Skeletal muscle cell (primary cell): ENCODE data around the gene NUCB1.
"Not testable (repeated sequence)": the region's sequence is repeated elsewhere in the genome, so short reads cannot be mapped to it uniquely, and the experiment has no call there.

Experiments used
- DNase-seq: peaks from one replicate; pipeline ENCODE4 v3.0.0-alpha.2; 2010; ENCODE audit warnings: low read depth
- H3K4me3 ChIP-seq: 2 replicates; pipeline ENCODE4 v1.5.1; 2011; ENCODE audit warnings: low read depth, mild to moderate bottlenecking, control low read depth, low read length, moderate library complexity

Gene NUCB1

DNA sequence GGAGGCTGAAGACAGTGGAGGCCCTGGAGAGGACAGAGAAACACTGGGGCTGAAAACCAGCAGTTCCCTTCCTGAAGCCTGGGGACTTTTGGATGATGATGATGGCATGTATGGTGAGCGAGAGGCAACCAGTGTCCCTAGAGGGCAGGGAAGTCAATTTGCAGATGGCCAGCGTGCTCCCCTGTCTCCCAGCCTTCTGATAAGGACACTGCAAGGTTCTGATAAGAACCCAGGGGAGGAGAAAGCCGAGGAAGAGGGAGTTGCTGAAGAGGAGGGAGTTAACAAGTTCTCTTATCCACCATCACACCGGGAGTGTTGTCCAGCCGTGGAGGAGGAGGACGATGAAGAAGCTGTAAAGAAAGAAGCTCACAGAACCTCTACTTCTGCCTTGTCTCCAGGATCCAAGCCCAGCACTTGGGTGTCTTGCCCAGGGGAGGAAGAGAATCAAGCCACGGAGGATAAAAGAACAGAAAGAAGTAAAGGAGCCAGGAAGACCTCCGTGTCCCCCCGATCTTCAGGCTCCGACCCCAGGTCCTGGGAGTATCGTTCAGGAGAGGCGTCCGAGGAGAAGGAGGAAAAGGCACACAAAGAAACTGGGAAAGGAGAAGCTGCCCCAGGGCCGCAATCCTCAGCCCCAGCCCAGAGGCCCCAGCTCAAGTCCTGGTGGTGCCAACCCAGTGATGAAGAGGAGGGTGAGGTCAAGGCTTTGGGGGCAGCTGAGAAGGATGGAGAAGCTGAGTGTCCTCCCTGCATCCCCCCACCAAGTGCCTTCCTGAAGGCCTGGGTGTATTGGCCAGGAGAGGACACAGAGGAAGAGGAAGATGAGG lies 26.4 kb upstream of the NUCB1 start:
- peak overlapping the region; percentile 100 for H3K4me3 ChIP-seq
- no peak for DNase-seq

DNA sequence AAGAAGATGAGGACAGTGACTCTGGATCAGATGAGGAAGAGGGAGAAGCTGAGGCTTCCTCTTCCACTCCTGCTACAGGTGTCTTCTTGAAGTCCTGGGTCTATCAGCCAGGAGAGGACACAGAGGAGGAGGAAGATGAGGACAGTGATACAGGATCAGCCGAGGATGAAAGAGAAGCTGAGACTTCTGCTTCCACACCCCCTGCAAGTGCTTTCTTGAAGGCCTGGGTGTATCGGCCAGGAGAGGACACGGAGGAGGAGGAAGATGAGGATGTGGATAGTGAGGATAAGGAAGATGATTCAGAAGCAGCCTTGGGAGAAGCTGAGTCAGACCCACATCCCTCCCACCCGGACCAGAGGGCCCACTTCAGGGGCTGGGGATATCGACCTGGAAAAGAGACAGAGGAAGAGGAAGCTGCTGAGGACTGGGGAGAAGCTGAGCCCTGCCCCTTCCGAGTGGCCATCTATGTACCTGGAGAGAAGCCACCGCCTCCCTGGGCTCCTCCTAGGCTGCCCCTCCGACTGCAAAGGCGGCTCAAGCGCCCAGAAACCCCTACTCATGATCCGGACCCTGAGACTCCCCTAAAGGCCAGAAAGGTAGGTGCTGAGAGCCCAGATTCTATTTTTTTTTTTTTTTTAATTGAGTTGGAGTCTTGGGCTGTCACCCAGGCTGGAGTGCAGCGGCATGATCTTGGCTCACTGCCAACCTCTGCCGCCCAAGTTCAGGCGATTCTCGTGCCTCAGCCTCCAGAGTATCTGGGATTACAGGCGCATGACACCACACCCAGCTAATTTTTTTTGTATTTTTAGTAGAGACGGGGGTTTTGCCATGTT lies 25.6 kb upstream of the NUCB1 start:
- DNase-seq = peak; percentile 28
- peak overlapping the region; percentile 100 for H3K4me3 ChIP-seq

DNA sequence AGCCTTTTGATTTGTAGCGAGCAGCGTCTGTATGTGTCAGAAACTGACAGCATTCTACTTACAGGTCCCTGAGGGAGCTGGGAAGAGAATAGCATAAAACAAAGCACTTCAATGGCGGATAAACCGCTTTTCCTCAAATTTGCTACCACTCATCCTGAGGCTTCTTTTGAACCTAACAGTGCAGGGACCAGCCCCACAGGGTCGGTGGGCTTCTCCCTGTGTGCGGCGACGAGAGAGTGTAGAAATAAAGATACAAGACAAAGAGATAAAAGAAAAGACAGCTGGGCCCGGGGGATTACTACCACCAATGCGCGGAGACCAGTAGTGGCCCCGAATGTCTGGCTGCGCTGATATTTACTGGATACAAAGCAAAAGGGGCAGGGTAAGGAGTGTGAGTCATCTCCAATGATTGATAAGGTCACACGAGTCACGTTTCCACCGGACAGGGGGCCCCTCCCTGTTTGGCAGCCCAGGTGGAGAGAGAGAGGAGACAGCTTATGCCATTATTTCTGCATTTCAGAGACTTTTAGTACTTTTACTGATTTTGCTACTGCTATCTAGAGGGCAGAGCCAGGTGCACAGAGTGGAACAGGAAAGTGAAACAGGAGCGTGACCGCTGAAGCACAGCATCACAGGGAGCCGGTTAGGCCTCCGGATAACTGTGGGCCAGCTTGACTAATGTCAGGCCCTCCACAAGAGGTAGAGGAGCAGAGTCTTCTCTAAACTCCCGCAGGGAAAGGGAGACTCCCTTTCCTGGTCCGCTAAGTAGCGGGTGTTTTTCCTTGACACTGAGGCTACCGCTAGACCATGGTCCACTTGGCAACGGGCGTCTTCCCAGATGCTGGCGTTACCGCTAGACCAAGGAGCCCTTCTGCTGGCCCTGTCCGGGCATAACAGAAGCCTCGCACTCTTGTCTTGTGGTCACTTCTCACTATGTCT lies 23.8 kb upstream of the NUCB1 start:
- not testable (repeated sequence) for DNase-seq, H3K4me3 ChIP-seq

DNA sequence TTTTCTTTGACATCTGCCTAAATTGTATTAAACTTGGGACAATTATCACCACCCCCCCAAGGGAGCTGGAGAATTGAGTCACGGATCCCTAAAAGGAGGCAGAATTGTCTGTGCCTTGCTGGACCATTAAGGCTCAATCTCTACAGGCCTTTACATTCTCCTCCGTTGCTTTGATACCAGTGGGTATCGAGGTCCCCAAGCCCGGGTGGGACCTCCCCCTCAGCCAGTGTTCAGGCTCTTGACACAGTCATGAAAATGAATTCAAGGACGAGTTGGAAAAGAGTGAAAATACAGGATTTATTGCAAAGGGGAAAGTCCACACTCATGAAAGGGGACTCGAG lies 22.3 kb upstream of the NUCB1 start:
- DNase-seq = no peak
- no peak overlapping the region for H3K4me3 ChIP-seq

DNA sequence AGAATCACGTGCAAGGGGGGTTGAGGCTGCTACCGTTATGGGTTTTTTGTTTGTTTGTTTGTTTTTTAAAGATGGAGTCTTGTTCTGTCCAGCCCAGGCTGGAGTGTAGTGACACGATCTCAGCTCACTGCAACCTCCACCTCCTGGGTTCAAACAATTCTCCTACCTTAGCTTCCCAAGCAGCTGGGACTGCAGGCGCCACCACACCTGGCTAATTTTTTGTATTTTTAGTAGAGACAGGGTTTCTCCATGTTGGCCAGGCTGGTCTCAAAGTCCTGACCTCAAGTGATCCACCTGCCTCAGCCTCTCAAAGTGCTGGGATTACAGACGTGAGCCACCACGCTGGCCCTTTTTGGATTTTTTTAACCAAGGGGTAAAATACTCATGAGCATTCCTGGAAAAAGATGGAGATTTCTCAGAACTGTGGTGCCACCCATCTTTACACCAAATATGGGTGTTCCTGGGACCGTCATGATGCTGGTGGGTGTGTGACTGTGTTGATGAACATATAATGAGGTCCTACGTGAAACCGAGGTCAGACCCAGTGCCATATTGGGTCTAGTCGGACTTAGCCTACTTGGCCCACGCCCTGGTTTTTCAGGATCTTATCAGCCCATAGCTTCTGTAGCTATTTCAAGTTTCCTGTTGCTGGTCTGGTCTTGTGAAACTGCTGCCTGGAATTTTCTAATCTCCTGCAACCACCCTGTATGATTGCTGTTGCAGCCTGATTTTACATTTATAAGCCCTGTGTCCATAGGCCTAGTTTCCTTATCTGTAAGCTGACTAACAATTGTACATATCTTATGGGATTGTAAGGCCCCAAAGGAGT lies 21.7 kb upstream of the NUCB1 start:
- no peak for DNase-seq

DNA sequence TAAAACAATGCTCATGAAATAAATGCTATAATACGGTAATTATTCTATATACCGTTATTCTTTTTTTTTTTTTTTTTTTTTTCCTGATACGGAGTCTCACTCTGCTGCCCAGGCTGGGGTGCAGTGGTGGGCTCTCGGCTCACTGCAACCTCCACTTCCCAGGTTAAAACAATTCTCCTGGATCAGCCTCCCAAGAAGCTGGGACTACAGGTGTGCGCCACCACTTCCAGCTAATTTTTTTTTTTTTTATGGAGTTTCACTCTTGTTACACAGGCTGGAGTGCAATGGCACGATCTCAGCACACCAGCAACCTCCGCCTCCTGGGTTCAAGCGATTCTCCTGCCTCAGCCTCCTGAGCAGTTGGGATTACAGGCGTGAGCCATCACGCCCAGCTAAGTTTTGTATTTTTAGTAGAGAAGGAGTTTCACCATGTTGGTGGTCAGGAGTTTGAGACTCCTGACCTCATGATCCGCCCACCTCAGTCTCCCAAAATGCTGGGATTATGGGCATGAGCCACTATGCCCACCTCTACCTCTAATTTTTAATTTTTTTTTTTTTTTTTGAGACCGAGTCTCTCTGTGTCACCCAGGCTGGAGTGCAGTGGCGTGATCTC lies 21.0 kb upstream of the NUCB1 start:
- H3K4me3 ChIP-seq = no peak overlapping the region
- DNase-seq = no peak

More for the DNA sequence above, 21.7 kb upstream of the NUCB1 start:
- no peak overlapping the region for H3K4me3 ChIP-seq

DNA sequence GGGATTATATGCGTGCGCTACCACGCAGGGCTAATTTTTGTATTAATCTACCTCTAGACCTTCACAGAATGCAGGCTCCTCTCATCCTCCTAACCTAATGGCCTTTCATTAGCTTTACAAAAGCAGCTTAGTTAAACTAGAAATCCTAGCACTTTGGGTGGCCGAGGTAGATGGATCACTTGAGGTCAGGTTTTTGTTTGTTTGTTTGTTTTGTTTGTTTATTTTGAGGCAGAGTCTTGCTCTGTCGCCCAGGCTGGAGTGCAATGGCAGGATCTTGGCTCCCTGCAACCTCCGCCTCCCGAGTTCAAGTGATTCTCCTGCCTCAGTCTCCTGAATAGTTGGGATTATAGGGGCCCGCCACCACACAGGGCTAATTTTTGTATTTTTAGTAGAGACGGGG lies 20.4 kb upstream of the NUCB1 start:
- DNase-seq, H3K4me3 ChIP-seq: not testable (repeated sequence)

DNA sequence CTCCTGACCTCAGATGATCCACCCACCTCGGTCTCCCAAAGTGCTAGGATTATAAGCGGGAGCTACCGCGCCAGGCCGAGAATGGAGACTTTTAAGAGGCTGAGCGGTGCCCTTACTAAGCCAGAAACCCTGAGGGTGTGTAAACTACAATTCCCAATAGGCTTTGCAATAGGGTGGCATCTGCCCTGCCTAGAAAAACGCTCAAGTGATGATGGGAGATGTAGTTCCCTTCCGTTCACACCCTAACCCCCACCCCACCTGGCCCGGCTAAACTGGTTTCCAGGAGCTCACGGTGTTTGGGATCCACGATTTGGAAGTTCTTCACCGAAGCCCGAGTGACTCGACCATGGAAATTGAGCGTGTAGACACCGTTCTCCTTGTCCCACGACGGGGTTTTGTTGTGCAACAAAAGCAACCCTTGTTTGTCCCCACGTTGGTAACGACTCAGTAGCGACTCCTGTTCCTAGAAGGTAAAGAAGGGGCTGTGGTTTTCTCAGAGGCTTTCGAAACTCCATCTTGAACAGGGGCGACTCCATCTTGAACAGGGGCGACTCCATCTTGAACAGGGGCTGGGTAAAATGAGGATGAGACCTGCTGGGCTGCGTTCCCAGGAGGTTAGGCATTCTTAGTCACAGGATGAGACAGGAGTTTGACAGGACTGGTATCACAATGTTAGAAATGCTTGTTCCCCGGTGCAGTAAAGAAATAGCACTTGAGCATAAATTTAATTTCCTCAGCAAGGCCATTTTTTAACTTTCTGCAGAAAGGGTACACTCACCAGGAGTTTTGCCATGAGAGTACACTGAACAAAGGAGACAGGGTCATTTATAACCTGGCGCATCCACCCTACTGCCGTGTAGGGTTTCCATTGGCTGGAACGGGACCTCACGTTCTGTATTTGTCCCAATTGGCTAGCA lies 18.1 kb upstream of the NUCB1 start:
- H3K4me3 ChIP-seq = no peak overlapping the region
- no peak for DNase-seq

DNA sequence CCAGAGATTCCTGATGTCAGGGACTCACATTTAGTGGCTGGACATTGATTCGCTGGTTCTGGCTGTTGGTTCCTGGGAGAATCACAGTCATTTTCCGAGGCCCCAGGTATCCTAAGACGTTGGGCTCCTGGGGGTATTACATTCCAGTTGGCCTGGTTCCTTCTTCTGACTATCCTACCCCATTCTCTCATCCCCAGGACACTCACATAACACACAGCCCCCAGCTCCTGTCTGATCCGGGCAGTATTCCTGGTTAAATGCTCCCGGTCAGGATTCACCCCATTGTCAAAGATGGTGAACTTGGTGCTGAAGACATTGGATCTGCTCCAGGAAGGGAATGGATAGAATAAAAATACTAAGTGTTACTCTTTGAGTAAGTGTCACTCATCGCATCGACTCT lies 16.4 kb upstream of the NUCB1 start:
- no peak for DNase-seq
- no peak overlapping the region for H3K4me3 ChIP-seq

DNA sequence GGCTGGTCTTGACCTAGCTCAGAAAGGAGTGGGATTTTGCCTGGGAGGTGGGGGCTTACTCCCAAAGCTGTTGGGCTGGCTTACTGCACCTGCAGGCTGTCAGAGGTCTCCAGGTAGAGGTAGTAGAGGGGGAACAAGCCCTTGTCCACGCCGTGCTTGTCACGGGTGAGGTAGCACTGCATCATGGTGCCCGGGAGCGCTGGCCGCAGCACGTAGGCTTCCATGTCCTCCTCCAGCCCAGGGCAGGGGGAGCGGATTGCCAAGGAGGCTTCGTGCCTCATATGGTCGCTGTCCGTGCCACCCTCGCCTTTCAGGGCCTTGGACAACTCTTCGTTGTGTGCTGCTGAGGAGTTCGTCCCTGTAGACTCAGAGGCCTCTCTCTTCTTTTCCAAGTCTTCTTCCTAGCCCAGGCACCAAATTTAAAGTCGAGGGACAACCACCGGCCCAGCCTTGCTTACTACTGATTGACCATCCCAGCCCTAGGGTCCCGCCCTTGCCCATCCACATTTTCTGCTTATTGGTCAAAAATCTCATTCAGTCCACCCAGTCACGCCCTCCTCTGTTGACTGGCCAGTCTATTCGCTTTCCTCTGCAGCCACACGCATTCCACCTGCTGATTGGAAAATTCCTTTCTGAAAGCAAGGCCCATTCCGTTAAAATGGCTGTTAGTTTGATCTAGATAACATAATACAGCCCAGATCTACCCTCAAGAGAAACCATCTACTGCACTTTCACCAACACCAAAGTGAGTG lies 12.1 kb upstream of the NUCB1 start:
- no peak for DNase-seq
- no peak overlapping the region for H3K4me3 ChIP-seq

DNA sequence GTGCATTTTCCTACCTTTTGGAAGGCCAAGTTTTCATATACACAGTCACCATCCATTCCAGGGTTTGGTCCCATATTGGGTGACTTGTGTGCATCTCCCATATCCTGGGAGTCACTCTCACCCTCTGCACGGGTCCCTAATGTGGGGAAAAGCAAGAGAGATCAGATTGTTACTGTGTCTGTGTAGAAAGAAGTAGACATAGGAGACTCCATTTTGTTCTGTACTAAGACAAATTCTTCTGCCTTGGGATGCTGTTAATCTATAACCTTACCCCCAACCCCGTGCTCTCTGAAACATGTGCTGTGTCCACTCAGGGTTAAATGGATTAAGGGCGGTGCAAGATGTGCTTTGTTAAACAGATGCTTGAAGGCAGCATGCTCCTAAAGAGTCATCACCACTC lies 10.6 kb upstream of the NUCB1 start:
- DNase-seq, H3K4me3 ChIP-seq: not testable (repeated sequence)

DNA sequence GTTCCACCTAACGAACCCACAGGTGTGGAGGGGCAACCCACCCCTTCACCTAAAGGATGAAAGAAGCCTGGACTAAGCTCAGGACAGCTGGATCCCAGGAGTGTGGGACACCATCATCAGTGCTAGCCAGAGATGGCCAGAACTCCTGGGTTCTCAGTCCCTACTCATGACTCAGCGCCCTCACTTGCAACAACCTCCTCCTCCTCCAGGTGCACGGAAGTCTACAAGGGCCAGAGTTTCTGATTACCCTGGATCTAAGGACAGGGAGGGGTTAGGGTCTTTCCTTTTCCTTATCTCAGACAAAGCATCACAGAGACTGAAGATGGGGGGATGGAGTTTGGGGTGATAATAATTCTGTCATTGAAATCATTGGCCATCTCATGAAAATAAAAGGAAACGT lies 9.6 kb upstream of the NUCB1 start:
- no peak overlapping the region for H3K4me3 ChIP-seq

DNA sequence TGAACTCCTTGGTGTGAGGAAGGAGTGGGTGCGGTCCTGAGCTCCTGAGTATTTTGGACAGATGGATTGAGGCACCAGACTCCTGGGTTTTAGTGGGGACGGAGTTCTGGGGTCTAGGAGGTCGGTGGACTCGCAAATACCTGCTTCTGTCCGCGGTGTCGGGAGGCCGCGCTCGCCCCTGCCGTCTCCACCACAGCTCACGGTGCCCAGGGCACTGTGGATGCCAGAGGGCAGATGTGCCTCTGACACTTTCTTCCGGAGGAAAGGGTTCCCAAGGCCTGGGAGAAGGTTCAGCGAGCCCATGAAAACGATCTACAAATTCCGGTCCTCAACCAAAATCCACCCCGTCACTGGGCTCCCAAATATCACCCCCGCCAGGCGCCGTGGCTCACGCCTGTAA lies 4.9 kb upstream of the NUCB1 start:
- H3K4me3 ChIP-seq = no peak overlapping the region

More for the DNA sequence above, 9.6 kb upstream of the NUCB1 start:
- no peak for DNase-seq

DNA sequence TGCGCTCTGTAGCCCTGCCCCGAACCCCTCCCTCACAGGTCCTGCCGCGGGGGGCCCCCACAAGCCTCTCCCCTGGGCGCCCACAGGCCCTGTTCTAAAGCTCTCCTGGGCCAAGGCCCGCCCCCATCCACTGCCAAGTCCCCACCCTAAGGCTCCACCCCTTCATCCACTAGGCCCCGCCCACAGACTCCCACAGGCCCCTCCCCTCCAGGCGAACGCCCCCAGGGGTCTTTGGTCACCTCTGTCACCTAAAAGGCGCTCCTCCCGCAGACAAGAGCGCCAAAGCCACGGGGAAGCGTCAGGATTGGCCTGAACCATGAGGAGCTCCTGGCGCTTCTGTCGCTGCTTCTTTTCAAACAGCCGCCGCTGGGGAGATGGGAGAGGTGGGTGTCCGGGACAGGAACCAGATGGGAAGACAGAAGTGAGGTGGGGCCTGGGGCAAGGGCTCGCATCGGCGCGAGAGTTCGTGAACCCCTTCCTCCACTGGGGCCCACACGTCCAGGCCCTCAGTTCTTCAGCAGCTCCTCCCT lies 3.9 kb upstream of the NUCB1 start:
- peak overlapping the region; percentile 33 for H3K4me3 ChIP-seq
- DNase-seq = no peak

More for the DNA sequence above, 4.9 kb upstream of the NUCB1 start:
- no peak for DNase-seq

DNA sequence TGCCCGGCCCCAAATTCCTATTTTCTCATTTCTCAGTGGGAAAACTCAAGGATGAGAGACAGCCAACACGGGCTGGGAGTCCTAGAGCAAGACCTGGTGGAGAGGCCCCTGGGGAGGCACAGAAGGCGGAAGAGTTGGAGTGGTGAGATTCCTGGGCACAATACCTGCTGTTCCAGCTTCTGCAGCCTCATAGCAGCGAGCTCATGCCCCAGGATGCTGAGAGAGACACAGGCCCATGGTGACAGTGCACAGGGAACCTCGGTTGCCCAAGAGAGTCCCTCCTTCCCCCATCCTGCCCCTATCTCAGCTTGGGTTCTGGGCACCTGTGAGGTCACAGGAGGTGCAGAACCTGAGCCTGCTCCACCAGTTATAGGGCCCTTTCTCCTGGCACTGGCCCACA lies 2.9 kb upstream of the NUCB1 start:
- DNase-seq = no peak
- no peak overlapping the region for H3K4me3 ChIP-seq

DNA sequence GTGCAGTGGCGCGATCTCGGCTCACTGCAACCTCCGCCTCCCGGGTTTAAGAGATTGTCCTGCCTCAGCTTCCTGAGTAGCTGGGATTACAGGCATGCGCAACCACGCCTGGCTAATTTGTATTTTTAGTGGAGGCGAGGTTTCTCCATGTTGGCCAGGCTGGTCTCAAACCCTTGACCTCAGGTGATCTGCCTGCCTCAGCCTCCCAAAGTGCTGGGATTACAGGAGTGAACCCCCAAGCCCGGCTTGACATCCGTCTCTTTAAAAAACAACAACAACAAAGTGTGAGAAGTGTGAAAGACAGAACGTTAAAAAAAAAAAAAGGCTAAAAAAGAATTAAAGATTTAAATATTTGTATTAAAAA lies 744 bp upstream of the NUCB1 start:
- not testable (repeated sequence) for DNase-seq
- peak overlapping the region; percentile 98 for H3K4me3 ChIP-seq
